ENCODE measurements around the gene PAIP2B.

Gene PAIP2B

DNA sequence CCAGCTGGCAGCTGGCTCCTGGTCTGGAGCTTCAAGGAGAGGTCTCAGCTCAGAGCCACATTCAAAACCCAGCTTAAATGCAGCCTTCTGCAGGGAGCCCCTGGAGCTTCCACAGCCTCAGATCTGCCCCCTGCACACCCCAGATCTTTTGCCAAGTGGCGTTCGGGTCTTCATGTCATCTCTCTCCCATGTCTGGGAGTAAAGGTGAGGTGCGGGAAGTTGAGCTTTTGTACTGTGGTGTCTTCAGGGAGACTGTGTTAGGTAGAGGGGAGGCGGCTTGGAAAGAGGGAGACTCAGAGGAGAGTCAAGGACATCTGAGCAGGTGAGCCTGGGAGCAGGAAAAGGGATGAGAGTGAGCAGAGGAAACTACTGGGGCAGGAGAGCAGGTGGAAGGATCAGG is 71.1 kb downstream of the PAIP2B start:
- TF ChIP-seq, protein P1, sequence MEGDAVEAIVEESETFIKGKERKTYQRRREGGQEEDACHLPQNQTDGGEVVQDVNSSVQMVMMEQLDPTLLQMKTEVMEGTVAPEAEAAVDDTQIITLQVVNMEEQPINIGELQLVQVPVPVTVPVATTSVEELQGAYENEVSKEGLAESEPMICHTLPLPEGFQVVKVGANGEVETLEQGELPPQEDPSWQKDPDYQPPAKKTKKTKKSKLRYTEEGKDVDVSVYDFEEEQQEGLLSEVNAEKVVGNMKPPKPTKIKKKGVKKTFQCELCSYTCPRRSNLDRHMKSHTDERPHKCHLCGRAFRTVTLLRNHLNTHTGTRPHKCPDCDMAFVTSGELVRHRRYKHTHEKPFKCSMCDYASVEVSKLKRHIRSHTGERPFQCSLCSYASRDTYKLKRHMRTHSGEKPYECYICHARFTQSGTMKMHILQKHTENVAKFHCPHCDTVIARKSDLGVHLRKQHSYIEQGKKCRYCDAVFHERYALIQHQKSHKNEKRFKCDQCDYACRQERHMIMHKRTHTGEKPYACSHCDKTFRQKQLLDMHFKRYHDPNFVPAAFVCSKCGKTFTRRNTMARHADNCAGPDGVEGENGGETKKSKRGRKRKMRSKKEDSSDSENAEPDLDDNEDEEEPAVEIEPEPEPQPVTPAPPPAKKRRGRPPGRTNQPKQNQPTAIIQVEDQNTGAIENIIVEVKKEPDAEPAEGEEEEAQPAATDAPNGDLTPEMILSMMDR (IDR thresholded peaks at IDR 0.05; ENCODE audit: low read depth, low read length, missing control alignments): no peak
- H3K4me3 ChIP-seq (replicated peaks; ENCODE audit: low read depth, low read length): no peak overlapping the region
- DNase-seq (ENCODE audit: extremely low read depth, low read depth): no peak

DNA sequence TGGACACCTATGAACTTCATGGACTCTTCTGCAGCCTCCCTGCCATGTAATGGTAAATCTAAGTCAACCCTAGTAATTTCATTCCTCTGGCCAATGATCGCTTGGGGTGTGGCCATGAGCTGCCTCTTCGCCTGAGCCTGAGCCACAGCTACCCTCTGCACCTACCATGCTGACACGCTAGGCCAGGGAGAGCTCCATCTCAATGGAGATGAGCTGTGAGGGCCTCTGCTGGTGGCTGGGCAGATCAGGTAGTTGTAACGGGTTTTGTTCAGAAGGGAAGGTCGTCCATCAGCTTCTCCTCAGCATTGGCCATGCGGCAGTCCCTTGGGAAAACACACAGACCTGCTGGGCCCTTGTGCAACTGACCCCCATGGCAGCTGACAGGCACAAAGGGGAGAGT is 72.1 kb downstream of the PAIP2B start:
- DNase-seq (ENCODE audit: extremely low read depth, low read depth): no peak
- TF ChIP-seq, protein P1 (IDR thresholded peaks at IDR 0.05; ENCODE audit: low read depth, low read length, missing control alignments): no peak
- no peak overlapping the region for H3K4me3 ChIP-seq (replicated peaks; ENCODE audit: low read depth, low read length)

DNA sequence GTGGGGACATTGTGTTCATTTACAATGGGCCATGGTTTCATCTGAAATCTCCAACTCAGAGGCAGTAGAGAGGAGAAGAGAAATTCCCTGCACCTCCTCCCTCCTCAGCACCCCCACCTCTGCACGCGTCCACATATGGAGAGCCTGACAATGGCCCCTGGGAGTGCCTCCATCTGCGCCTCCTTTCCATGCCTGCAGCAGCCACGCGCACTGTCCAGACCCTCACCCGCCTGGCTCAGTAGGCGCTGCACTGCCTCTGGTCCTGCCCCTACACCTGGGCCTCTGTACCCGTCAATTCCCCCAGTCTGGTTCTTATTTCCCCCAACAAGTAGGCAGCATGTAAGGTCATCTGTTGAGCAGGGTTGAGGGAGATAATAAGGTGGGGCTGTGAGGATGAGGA is 72.6 kb downstream of the PAIP2B start:
- no peak for DNase-seq (ENCODE audit: extremely low read depth, low read depth)
- TF ChIP-seq, protein P1 (IDR thresholded peaks at IDR 0.05; ENCODE audit: low read depth, low read length, missing control alignments): no peak
- H3K4me3 ChIP-seq (replicated peaks; ENCODE audit: low read depth, low read length): no peak overlapping the region

DNA sequence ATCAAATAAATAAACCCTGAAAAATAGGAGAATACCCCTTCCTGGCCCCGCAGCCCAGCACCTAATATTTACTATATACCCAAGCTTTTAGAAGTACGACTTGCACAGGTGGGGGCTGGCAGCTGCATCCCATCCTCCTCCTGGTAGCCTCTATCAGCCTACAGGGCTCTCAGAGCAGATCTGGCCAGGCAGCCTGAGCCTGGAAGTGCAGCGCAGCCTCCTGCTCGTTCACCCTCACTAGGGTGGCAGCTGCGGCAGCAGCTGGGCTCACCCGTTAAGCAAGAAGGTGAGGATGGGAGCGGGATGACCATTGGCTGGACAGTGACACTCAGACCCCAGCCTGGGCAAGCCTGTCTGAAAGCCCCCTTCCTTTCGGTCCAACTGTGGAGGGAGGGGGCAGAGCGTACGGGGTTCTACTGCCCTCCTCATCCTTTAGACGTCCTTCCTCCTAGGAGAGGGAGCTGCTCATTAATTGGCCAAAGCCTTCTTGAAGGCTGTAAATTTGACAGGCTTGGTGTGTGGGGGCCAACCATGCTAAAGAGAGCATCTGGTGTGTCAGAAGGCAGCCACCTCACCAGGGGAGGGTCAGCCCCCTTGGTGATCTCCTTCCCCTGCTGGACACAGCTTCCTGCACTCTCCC is 73.2 kb downstream of the PAIP2B start:
- no peak overlapping the region for H3K4me3 ChIP-seq (replicated peaks; ENCODE audit: low read depth, low read length)
- TF ChIP-seq, protein P1 (IDR thresholded peaks at IDR 0.05; ENCODE audit: low read depth, low read length, missing control alignments): no peak
- DNase-seq (ENCODE audit: extremely low read depth, low read depth): no peak

DNA sequence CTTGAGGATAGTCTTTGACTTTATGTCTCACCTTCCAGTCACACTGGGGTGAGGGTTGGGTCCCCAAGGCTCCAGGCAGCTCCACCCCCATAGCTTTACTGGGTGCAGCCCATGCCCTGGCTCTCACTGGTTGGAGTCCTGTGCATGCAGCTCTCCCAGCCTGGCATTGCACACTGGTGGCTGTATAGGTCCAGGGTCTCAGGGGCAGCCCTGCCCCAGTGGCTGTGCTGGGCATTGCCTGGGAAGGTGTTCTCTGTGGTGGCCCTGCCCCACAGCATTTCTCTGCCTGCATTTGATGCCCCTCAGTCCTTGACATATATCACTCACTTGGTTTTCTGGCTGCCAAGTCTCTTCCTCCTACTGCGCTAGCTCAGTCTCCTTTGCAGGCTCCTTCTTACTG is 75.3 kb downstream of the PAIP2B start:
- H3K4me3 ChIP-seq (replicated peaks; ENCODE audit: low read depth, low read length): no peak overlapping the region
- no peak for DNase-seq (ENCODE audit: extremely low read depth, low read depth)
- TF ChIP-seq, protein P1 (IDR thresholded peaks at IDR 0.05; ENCODE audit: low read depth, low read length, missing control alignments): no peak

DNA sequence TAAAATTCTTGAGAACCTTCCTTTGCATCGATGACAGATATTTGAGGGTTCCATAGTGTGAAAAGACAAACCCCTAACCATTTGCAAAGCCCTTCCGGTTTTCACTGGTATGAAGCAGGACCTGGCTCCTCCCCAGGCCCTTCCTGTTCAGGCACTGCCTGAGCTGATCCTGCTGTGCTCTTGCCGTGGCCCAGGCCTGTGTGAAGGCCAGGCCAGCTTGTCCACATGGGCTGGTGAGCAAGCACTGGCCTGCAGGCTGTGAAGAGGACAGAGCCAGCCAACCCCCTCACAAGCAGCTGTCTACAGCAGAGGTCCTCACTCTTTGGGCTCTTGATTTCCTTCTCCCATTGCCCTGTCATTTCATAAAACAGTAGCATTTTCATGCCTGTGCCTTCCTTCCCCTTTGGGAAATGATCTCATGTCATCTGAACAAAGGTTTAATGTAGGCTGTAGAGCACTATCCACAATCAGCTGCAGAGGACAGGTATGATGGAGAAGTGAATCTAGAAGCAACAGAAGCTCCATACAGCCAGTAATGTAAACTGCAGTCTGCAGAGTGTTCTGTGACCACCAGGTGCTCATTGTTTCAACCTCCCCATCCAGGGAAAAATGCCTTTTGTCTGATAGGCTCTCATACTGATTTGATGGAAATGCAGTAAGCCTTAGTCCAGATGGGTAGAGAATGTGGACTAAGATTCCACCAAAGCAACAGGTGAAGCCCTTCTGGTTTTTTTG is 76.7 kb downstream of the PAIP2B start:
- no peak overlapping the region for H3K4me3 ChIP-seq (replicated peaks; ENCODE audit: low read depth, low read length)
- TF ChIP-seq, protein P1 (IDR thresholded peaks at IDR 0.05; ENCODE audit: low read depth, low read length, missing control alignments): no peak
- no peak for DNase-seq (ENCODE audit: extremely low read depth, low read depth)

Measured in HFF-Myc (cell line).